Loucy (cell line): ENCODE results near the gene FCGBP.

Experiments used
- H2AFZ ChIP-seq: fragments of 200-600 bp; sonication (generic); 2 replicates; pipeline ENCODE4 v1.6.0; 2016; ENCODE audit warnings: antibody characterized with exemption, mild to moderate bottlenecking, low read length, moderate library complexity
- H3F3A ChIP-seq: fragments of 200-600 bp; 2 replicates; pipeline ENCODE4 v1.6.0; 2016; ENCODE audit warnings: antibody characterized with exemption, low read depth, mild to moderate bottlenecking
- H3K27me3 ChIP-seq: fragments of 200-600 bp; sonication (generic); 2 replicates; pipeline ENCODE4 v1.6.1; 2014; ENCODE audit warnings: low read length, mild to moderate bottlenecking; ENCODE audit not compliant: insufficient read depth, poor library complexity, severe bottlenecking
- H3K36me3 ChIP-seq: fragments of 200-600 bp; sonication (generic); 2 replicates; pipeline ENCODE4 v1.6.1; 2016; ENCODE audit warnings: low read length; ENCODE audit not compliant: insufficient read depth
- H3K4me1 ChIP-seq: fragments of 200-600 bp; sonication (generic); 2 replicates; pipeline ENCODE4 v1.5.1; 2014; ENCODE audit warnings: low read length, mild to moderate bottlenecking; ENCODE audit not compliant: insufficient read depth, poor library complexity, severe bottlenecking
- H3K4me2 ChIP-seq: fragments of 200-600 bp; sonication (generic); 2 replicates; pipeline ENCODE4 v1.6.0; 2014; ENCODE audit warnings: antibody characterized with exemption, low read length, low read depth, mild to moderate bottlenecking; ENCODE audit not compliant: poor library complexity, severe bottlenecking
- H3K4me3 ChIP-seq: fragments of 200-600 bp; sonication (generic); 2 replicates; pipeline ENCODE4 v1.5.1; 2014; ENCODE audit warnings: low read length, mild to moderate bottlenecking, mixed read lengths; ENCODE audit not compliant: poor library complexity, severe bottlenecking
- H3K79me2 ChIP-seq: fragments of 200-600 bp; sonication (generic); 2 replicates; pipeline ENCODE4 v1.6.1; 2014; ENCODE audit warnings: low read length; ENCODE audit not compliant: insufficient read depth
- H3K9ac ChIP-seq: fragments of 200-600 bp; sonication (generic); 2 replicates; pipeline ENCODE4 v1.6.0; 2014; ENCODE audit warnings: mild to moderate bottlenecking, low read depth, low read length, moderate library complexity; ENCODE audit not compliant: poor library complexity, severe bottlenecking
- H3K9me2 ChIP-seq: fragments of 200-600 bp; sonication (generic); replicated peaks from 2 replicates; pipeline ENCODE4 v1.6.1; 2016; ENCODE audit warnings: low read depth, low read length, mixed read lengths
- H3K9me3 ChIP-seq: fragments of 200-600 bp; sonication (generic); 2 replicates; pipeline ENCODE4 v1.6.1; 2014; ENCODE audit warnings: mild to moderate bottlenecking, antibody characterized with exemption, low read length, low read depth; ENCODE audit not compliant: insufficient read depth
- H4K20me1 ChIP-seq: fragments of 200-600 bp; sonication (generic); 2 replicates; pipeline ENCODE4 v1.6.0; 2014; ENCODE audit warnings: antibody characterized with exemption, low read length, mild to moderate bottlenecking; ENCODE audit not compliant: insufficient read depth, poor library complexity, severe bottlenecking
- CTCF ChIP-seq: fragments of 200-600 bp; sonication (generic); conservative IDR thresholded peaks from 2 replicates; pipeline ENCODE4 v1.5.1; 2014; ENCODE audit warnings: mild to moderate bottlenecking, antibody characterized with exemption, low read length
- EZH2phosphoT487 ChIP-seq: fragments of 200-600 bp; IDR thresholded peaks from 2 replicates; pipeline ENCODE4 v1.6.1; 2018; ENCODE audit warnings: antibody characterized with exemption, mild to moderate bottlenecking, moderate library complexity, borderline replicate concordance

The FCGBP gene

DNA sequence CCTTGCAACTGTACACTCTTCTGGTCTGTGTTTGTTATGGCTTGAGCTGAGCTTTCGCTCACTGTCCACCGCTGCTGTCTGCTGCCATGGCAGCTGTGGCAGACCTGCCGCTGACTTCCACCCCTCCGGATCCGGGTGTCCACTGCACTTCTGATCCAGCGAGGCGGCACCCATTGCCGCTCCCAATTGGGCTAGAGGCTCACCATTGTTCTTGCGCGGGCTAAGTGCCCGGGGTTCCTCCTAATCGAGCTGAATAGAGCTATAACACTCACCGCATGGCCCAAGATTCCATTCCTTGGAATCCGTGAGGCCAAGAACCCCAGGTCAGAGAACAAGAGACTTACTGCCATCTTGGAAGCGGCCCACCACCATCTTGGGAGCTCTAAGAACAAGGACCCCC, 34.4 kb upstream of the FCGBP start:
- Histone ChIP-seq H3K9ac (peak overlapping the region; percentile 83), H3K4me2 (no peak overlapping the region), H3K36me3 (no peaks in the 10 kb centered on the region), H4K20me1 (peaks cover 15% of the 10 kb centered on the region), H3K79me2 (peaks cover 26% of the 10 kb centered on the region), H3K9me3 (no peaks in the 10 kb centered on the region), H2AFZ (no peak overlapping the region; the same call in 1 of the 2 replicates), H3K4me1 (peaks cover 16% of the 10 kb centered on the region), H3F3A (no peaks in the 10 kb centered on the region), H3K27me3 (no peaks in the 10 kb centered on the region), H3K4me3 (no peak overlapping the region), H3K9me2 (no peaks in the 10 kb centered on the region)
- no peak for TF ChIP-seq EZH2phosphoT487
- no peak for TF ChIP-seq CTCF

- Histone ChIP-seq H3K9me3 (no peaks in the 10 kb centered on the region), H3K4me3 (no peak overlapping the region), H3K79me2 (peaks cover 15% of the 10 kb centered on the region), H3K36me3 (no peaks in the 10 kb centered on the region), H4K20me1 (peaks cover 15% of the 10 kb centered on the region), H3K27me3 (no peaks in the 10 kb centered on the region), H3K9ac (no peak overlapping the region), H3K9me2 (no peaks in the 10 kb centered on the region), H3K4me2 (no peak overlapping the region), H3F3A (no peaks in the 10 kb centered on the region), H2AFZ (no peak overlapping the region), H3K4me1 (peaks cover 16% of the 10 kb centered on the region)
- TF ChIP-seq CTCF = no peak
- no peak for TF ChIP-seq EZH2phosphoT487
Measured at GRCh38 chr19:39967561-39967960, 33.1 kb upstream of the FCGBP start.

GRCh38 chr19:39966617-39967016, 32.2 kb upstream of the FCGBP start:
- no peak for TF ChIP-seq EZH2phosphoT487
- TF ChIP-seq CTCF = no peak
- H3K4me2 ChIP-seq = no peak overlapping the region
- peaks cover 7% of the 10 kb centered on the region for H3K79me2 ChIP-seq
- no peak overlapping the region for H3K4me3 ChIP-seq
- no peaks in the 10 kb centered on the region for H3F3A ChIP-seq
- no peak overlapping the region for H3K9ac ChIP-seq
- H3K9me2 ChIP-seq = no peaks in the 10 kb centered on the region
- no peaks in the 10 kb centered on the region for H3K9me3 ChIP-seq
- H3K36me3 ChIP-seq = no peaks in the 10 kb centered on the region
- no peak overlapping the region for H2AFZ ChIP-seq
- H3K27me3 ChIP-seq = no peaks in the 10 kb centered on the region
- peaks cover 6% of the 10 kb centered on the region for H4K20me1 ChIP-seq
- peaks cover 11% of the 10 kb centered on the region for H3K4me1 ChIP-seq
